GM19395 (cell line): ENCODE data around the gene SARM1.
"Not testable (repeated sequence)": the region's sequence is repeated elsewhere in the genome, so short reads cannot be mapped to it uniquely, and the experiment has no call there.

Experiments
- ATAC-seq: cut with Tn5 transposase; IDR thresholded peaks from one replicate; pipeline ENCODE4 v1.9.1; 2021; ENCODE audit warnings: mild to moderate bottlenecking, moderate library complexity; ENCODE audit not compliant: unreplicated experiment

SARM1 gene

GRCh38 chr17:28413804-28414203, 42.3 kb downstream of the SARM1 start:
- no peak for ATAC-seq

- ATAC-seq, result no peak
Observed at GRCh38 chr17:28415886-28416285, 44.4 kb downstream of the SARM1 start.

GRCh38 chr17:28416703-28417311, 45.3 kb downstream of the SARM1 start:
- no peak for ATAC-seq

GRCh38 chr17:28421787-28422305, 50.4 kb downstream of the SARM1 start:
- no peak for ATAC-seq

GRCh38 chr17:28425206-28425605, 53.7 kb downstream of the SARM1 start:
- ATAC-seq, result no peak

GRCh38 chr17:28426081-28426519, 54.6 kb downstream of the SARM1 start:
- no peak for ATAC-seq

GRCh38 chr17:28427371-28427770, 55.9 kb downstream of the SARM1 start:
- ATAC-seq, result no peak

GRCh38 chr17:28427982-28428381, 56.5 kb downstream of the SARM1 start:
- not testable (repeated sequence) for ATAC-seq

- no peak for ATAC-seq
Observed at GRCh38 chr17:28433721-28434120, 62.2 kb downstream of the SARM1 start.

- not testable (repeated sequence) for ATAC-seq
Observed at GRCh38 chr17:28434326-28434725, 62.8 kb downstream of the SARM1 start.

GRCh38 chr17:28443901-28444638, 72.6 kb downstream of the SARM1 start:
- ATAC-seq, result no peak

GRCh38 chr17:28446716-28447395, 75.4 kb downstream of the SARM1 start:
- ATAC-seq, result no peak

GRCh38 chr17:28447396-28447760, 75.9 kb downstream of the SARM1 start:
- no peak for ATAC-seq

GRCh38 chr17:28449859-28450258, 78.4 kb downstream of the SARM1 start:
- ATAC-seq, result no peak
